Choroid plexus epithelial cell (primary cell): Measurements from ENCODE around the gene GALNT9.

Source experiments
- DNase-seq: peaks from one replicate; pipeline ENCODE4 v3.0.0-alpha.2; 2010; ENCODE audit warnings: low read depth
- H3K4me3 ChIP-seq: 2 replicates; pipeline ENCODE4 v1.5.1; 2011; ENCODE audit warnings: low read depth, mild to moderate bottlenecking, control low read depth, low read length, moderate library complexity
- CTCF ChIP-seq: conservative IDR thresholded peaks from 2 replicates; pipeline ENCODE4 v1.5.1; 2011; ENCODE audit warnings: low read depth, mild to moderate bottlenecking, control low read depth, inconsistent platforms, low read length, moderate library complexity

Gene GALNT9

GRCh38 chr12:132318618-132319033, 10.8 kb downstream of the GALNT9 start:
- TF ChIP-seq CTCF, result no peak
- H3K4me3 ChIP-seq, result no peak overlapping the region
- DNase-seq, result no peak

- DNase-seq, result no peak
- no peak overlapping the region for H3K4me3 ChIP-seq
These were observed 11.3 kb downstream of the GALNT9 start for GRCh38 chr12:132318135-132318534.

GRCh38 chr12:132317233-132317938, 12.0 kb downstream of the GALNT9 start:
- no peak for TF ChIP-seq CTCF
- DNase-seq, result no peak
- H3K4me3 ChIP-seq, result no peak overlapping the region

More at GRCh38 chr12:132318135-132318534, 11.3 kb downstream of the GALNT9 start:
- no peak for TF ChIP-seq CTCF

GRCh38 chr12:132316497-132317232, 12.7 kb downstream of the GALNT9 start:
- no peak overlapping the region for H3K4me3 ChIP-seq
- no peak for TF ChIP-seq CTCF
- no peak for DNase-seq

DNA sequence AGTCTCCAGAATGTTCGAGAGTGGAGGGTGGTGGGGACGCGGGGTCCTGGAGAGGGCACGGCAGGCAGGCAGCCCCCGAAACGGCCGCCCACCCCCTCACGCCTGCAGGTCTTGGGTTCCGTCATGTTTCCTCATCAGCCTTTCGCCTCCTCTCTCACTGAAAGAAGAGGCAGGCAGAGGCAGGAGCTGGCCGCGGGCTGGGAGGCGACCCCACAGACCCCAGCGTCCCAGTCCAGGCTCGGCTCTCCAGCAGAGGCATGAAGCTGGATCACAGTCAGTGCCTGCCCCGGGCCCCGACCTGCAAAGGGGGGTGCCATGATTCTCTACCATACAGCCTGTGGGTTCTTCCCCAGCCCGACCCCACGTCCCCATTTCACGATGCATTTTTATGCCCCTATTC, 13.4 kb downstream of the GALNT9 start:
- no peak for DNase-seq
- no peak overlapping the region for H3K4me3 ChIP-seq
- no peak for TF ChIP-seq CTCF

- DNase-seq, result no peak
- no peak overlapping the region for H3K4me3 ChIP-seq
- no peak for TF ChIP-seq CTCF
These were observed 13.9 kb downstream of the GALNT9 start for GRCh38 chr12:132315507-132315906.
